Measurements from ENCODE around the gene SEC31A. TPM values are rescaled to one million over a fixed set of nuclear protein-coding genes. Genes with fewer than 3 reads are reported as not detected.

SEC31A gene
- polyA plus RNA-seq, 3 donors: 74.8 to 120 (median 107) TPM

DNA sequence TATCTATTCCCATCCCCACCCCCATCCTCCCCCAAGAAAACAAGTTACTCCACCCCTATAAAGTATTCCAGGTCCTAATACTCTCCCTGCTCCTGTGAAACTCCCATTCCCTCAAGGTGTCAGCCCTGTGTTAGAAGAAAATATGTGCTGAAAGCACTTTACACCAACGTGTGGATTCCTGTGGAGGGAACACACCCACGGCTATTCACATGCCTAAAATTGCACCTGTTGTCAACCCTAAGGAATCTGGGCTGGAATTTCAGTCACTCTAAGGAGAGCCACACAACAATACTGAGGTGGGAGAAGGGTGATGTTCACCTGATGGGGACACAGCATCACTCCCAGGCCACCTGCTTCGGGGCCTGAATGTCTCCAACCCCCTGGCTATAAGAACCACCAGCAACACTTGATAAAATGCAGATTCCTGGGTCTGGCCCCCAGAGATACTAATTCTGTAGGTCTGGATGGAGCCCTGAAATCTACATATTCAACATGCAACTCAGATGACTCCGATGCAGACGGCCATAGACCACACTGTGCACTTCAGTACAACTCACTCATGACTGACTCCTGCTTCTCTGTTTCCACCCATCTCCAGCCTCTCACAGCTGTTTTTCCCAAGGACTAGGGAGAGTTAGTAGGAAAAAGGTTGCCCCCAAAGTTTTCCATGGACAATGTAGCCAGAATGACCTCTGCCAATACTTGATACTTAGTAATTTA, 108.2 kb downstream of the SEC31A start:
- no peak overlapping the region for H3K27ac Mint-ChIP-seq
- H3K9ac ChIP-seq (ENCODE audit: insufficient read depth, low read length, poor library complexity, severe bottlenecking): no peak overlapping the region
- H3K9me3 ChIP-seq (replicated peaks in 1 of 2; ENCODE audit: control insufficient read depth in 1 of 2, insufficient read depth in 1 of 2, low read length in 2 of 2): no peaks in the 10 kb centered on the region
- DNase-seq: no peak
- H3K79me2 ChIP-seq (ENCODE audit: insufficient read depth, low read length): no peaks in the 10 kb centered on the region
- H3K4me1 Mint-ChIP-seq: peaks cover 20% of the 10 kb centered on the region
- H3K27ac ChIP-seq (ENCODE audit: low read depth in 1 of 2, low read length in 2 of 2): no peak overlapping the region
- no peak overlapping the region for H3K4me3 Mint-ChIP-seq
- TF ChIP-seq, protein P1, sequence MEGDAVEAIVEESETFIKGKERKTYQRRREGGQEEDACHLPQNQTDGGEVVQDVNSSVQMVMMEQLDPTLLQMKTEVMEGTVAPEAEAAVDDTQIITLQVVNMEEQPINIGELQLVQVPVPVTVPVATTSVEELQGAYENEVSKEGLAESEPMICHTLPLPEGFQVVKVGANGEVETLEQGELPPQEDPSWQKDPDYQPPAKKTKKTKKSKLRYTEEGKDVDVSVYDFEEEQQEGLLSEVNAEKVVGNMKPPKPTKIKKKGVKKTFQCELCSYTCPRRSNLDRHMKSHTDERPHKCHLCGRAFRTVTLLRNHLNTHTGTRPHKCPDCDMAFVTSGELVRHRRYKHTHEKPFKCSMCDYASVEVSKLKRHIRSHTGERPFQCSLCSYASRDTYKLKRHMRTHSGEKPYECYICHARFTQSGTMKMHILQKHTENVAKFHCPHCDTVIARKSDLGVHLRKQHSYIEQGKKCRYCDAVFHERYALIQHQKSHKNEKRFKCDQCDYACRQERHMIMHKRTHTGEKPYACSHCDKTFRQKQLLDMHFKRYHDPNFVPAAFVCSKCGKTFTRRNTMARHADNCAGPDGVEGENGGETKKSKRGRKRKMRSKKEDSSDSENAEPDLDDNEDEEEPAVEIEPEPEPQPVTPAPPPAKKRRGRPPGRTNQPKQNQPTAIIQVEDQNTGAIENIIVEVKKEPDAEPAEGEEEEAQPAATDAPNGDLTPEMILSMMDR (IDR thresholded peaks at IDR 0.05): no peak
- no peaks in the 10 kb centered on the region for H3K27me3 ChIP-seq (ENCODE audit: control insufficient read depth in 2 of 2, insufficient read depth in 2 of 2, low read length in 2 of 2)
- H3K4me1 ChIP-seq (ENCODE audit: control insufficient read depth in 1 of 2, insufficient read depth in 2 of 2, low read length in 2 of 2): peaks cover 3 to 6% of the 10 kb centered on the region in 2 donors
- H3K36me3 ChIP-seq (replicated peaks in 1 of 2; ENCODE audit: control insufficient read depth in 1 of 2, insufficient read depth in 2 of 2, low read length in 2 of 2): no peaks in the 10 kb centered on the region
- H3K4me2 ChIP-seq (replicated peaks; ENCODE audit: extremely low read depth, low read length, poor library complexity, severe bottlenecking): no peak overlapping the region
- H3K9me3 Mint-ChIP-seq: peaks cover 0 to 1% (median 0%) of the 10 kb centered on the region in 7 donors
- no peaks in the 10 kb centered on the region for H3K27me3 Mint-ChIP-seq (ENCODE audit: low read depth in 3 of 3)
- H2AFZ ChIP-seq (ENCODE audit: insufficient read depth, low read depth, low read length, poor library complexity, severe bottlenecking): no peak overlapping the region
- no peaks in the 10 kb centered on the region for H4K20me1 ChIP-seq (ENCODE audit: insufficient read depth, low read length)
- WGBS (ENCODE audit: insufficient coverage): 100% methylated on average over 2 of the region's 5 CpGs
- H3K4me3 ChIP-seq (replicated peaks in 1 of 3; ENCODE audit: low read depth in 2 of 3, low read length in 3 of 3): no peak overlapping the region
- H3K36me3 Mint-ChIP-seq: no peaks in the 10 kb centered on the region
- intact Hi-C loops (cut with micrococcal nuclease): no loop called here

GRCh38 chr4:82780752-82781231, 110.2 kb downstream of the SEC31A start:
- Mint-ChIP-seq H3K27ac (peak overlapping the region in 1 of 7 donors; percentile 32), H3K36me3 (no peaks in the 10 kb centered on the region)
- TF ChIP-seq, protein P1 (IDR thresholded peaks at IDR 0.05): no peak

More at GRCh38 chr4:82780752-82781231, 110.2 kb downstream of the SEC31A start:
- no CpG with 5 or more reads among the region's 10 CpGs for WGBS (ENCODE audit: insufficient coverage)
- Histone ChIP-seq H3K4me1 (ENCODE audit: control insufficient read depth in 1 of 2, insufficient read depth in 2 of 2, low read length in 2 of 2) (peaks cover 3 to 6% of the 10 kb centered on the region in 2 donors), H2AFZ (ENCODE audit: insufficient read depth, low read depth, low read length, poor library complexity, severe bottlenecking) (no peak overlapping the region), H3K4me3 (replicated peaks in 1 of 3; ENCODE audit: low read depth in 2 of 3, low read length in 3 of 3) (no peak overlapping the region), H3K27me3 (ENCODE audit: control insufficient read depth in 2 of 2, insufficient read depth in 2 of 2, low read length in 2 of 2) (no peaks in the 10 kb centered on the region), H3K9ac (ENCODE audit: insufficient read depth, low read length, poor library complexity, severe bottlenecking) (no peak overlapping the region), H3K36me3 (replicated peaks in 1 of 2; ENCODE audit: control insufficient read depth in 1 of 2, insufficient read depth in 2 of 2, low read length in 2 of 2) (no peaks in the 10 kb centered on the region), H3K27ac (ENCODE audit: low read depth in 1 of 2, low read length in 2 of 2) (no peak overlapping the region), H3K9me3 (replicated peaks in 1 of 2; ENCODE audit: control insufficient read depth in 1 of 2, insufficient read depth in 1 of 2, low read length in 2 of 2) (no peaks in the 10 kb centered on the region), H4K20me1 (ENCODE audit: insufficient read depth, low read length) (no peaks in the 10 kb centered on the region), H3K79me2 (ENCODE audit: insufficient read depth, low read length) (no peaks in the 10 kb centered on the region), H3K4me2 (replicated peaks; ENCODE audit: extremely low read depth, low read length, poor library complexity, severe bottlenecking) (no peak overlapping the region)
- Mint-ChIP-seq H3K27me3 (ENCODE audit: low read depth in 3 of 3) (no peaks in the 10 kb centered on the region), H3K9me3 (peaks cover 0 to 1% (median 0%) of the 10 kb centered on the region in 7 donors), H3K4me1 (peaks cover 20% of the 10 kb centered on the region), H3K4me3 (no peak overlapping the region)
- intact Hi-C loops (cut with micrococcal nuclease): no loop called here
- DNase-seq: no peak

Data from CD14-positive monocyte (primary cell).